GM19372 (cell line): Measurements from ENCODE around the gene GNE.
"Not testable (repeated sequence)": the region's sequence is repeated elsewhere in the genome, so short reads cannot be mapped to it uniquely, and the experiment has no call there.

Source experiments
- ATAC-seq: cut with Tn5 transposase; IDR thresholded peaks from one replicate; pipeline ENCODE4 v1.9.1; 2021; ENCODE audit warnings: mild to moderate bottlenecking, low read depth, moderate library complexity; ENCODE audit not compliant: unreplicated experiment

The GNE gene

DNA sequence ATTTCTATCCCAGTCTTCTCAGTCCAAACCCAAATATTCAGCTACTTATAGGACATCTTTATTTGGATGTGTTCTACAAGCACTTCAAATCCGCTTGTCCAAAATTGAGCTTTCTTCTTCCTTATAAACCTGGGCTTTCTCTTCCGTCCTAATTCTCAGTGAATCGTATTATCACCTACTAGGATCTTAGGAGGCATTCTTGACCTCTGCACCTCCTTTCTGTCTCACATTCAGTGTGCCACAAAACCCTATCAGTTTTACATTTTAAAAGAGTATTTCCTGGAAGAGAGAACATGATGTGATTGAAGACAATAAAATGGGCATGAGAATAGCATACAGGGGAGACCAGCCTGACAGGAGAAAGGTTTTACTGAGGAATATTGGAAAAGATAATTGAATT is 16.8 kb upstream of the GNE start:
- no peak for ATAC-seq

DNA sequence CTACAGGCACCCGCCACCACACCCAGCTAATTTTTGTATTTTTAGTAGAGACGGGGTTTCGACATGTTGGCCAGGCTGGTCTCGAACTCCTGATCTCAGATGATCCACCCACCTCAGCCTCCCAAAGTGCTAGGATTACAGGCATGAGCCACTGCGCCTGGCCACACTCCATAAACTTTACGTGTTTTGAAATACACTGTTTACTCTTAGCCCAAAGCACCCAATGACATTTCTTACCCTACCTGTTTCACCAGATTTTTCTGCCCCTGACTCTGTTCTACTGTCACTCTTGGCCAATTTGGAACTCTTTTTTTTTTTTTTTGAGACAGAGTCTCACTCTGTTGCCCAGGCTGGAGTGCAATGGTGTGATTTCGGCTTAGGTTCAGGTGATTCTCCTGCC is 15.1 kb upstream of the GNE start:
- not testable (repeated sequence) for ATAC-seq

DNA sequence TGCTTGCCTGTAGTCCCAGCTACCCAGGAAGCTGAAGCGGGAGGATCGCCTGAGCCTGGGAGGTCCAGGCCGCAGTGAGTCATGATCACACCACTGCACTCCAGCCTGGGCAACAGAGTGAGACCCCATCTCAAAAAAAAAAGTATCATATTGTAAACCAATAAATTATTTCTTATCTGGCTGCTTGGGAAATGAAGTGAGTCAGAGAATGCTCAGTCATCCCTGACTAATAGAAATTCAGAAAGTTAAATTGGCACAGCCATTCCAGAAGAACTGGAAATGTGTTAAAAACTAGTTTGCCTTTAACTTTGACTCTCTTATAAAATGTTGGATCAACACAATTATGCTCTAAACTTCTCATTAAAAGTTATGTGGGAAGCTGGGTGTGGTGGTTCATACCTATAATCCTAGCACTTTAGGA is 9.8 kb upstream of the GNE start:
- no peak for ATAC-seq

DNA sequence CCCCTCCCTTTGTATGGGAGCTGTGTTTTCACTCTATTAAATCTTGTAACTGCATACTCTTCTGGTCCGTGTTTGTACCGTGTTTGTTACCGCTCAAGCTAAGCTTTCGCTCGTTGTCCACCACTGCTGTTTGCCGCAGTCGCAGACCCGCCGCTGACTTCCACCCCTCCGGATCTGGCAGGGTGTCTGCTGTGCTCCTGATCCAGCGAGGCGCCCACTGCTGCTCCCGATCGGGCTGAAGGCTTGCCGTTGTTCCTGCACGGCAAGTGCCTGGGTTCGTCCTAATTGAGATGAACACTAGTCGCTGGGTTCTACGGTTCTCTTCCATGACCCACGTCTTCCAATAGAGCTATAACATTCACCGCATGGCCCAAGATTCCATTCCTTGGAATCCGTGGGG is 6.6 kb upstream of the GNE start:
- ATAC-seq = no peak

DNA sequence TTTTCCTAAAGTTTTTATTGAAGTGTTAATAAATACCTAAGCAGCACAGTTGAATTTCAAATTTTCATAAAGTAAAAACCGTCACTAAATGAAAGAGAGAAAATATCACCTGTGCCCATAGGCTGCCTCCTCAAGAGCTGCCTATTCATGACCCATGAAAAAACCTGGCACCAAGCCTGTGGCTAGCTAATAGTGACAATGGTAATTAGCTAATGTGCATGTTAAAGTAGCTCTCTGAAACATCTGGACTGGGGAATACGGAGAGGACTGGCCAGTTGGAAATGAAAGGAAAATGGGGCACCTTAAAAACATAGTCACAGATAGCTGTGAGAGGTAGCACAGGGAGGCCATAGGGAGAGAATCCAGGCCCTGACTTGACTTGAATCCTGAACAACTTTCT is 5.4 kb upstream of the GNE start:
- ATAC-seq = no peak

DNA sequence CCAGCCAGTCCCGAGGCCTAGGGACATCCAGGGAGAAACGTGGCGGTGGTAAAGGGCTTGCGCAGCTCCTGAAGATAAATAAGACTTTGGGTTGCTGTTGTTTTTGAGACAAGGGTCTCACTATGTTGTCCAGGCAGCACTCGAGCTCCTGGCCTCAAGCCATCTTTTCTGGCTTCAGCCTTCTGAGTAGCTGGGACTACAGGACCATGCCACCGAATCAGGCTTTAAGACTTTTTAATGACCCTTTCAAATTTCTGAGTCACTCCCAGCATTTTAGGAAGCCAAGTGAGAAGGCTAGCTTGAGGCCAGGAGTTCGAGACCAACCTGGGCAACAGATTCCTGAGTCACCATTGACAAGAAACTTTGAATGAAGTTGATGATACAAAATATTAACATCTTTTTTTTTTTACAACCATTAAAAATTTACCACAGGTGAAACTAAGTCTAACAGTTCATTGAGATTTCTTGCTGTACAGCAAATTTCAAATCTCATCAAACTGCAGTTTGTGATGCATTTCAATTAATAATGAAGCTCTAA is 817 bp upstream of the GNE start:
- ATAC-seq = no peak

DNA sequence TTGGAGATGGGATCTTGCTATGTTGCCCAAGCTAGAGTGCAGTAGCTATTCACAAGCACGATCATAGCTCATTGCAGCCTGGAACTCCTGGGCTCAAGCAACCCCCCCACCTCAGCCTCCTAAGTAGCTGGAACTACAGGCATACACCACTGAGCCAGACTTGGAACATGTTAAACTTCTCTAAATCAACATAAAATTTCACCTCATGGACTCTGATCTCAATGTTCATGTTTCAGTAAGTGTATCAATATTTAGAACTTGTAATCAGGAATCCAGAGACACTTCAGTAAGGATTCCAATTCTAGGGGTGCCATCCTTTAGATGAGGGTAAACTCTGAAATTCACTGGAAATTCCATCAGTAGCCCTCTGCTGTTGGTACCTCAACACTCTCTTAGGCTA is 6.8 kb downstream of the GNE start:
- no peak for ATAC-seq

DNA sequence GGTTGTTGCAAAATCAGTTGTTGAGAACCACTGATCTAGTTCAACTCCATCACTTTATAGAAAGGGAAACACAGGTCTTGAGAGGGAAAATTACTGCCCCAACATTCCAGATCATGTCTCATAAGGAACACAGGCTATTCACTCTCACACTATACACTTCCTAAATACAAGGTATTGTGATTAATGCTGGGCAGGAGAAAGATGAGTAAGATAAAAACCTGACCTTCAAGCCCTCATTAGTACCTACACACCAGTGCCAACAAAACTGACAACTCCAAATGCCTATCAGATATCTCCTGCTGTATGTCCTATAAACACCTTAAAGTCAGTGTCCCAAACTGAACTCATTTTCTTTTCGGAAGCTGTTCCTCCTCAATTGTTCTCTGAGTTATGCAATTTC is 8.2 kb downstream of the GNE start:
- no peak for ATAC-seq

DNA sequence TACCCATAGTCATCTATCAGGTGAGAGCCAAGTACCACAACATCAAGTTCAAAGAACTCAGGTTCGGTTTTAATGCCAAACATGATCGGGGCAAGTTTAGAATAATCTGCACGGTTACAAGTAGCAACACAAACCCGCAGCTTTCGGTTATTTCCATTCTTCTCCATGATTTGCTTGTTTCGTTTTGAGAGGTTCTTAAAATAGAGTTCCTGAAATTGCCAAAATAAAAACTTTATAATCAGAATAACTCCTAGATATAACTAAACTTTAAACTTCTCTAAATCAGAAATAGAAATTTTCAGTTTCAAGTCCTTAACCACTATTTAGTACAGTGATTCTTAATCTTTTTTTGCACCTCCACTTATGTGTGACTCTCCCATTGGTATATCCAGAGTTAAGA is 9.1 kb downstream of the GNE start:
- no peak for ATAC-seq

DNA sequence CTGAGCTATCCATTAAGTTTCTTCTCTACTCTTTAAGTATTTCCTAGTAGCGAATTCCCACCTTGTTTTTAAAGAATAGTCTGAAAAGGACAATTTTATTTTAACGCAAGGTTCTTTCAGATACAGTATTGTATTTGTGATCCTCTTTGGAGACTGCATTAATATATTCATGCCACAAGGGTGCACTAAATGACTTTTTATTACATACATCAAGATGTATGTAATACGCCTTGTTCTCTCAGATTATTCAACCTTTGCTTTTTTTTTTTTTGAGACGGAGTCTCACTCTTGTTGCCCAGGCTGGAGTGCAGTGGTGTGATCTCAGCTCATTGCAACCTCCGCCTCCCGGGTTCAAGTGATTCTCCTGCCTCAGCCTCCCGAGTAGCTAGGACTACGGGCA is 10.2 kb downstream of the GNE start:
- ATAC-seq = not testable (repeated sequence)

DNA sequence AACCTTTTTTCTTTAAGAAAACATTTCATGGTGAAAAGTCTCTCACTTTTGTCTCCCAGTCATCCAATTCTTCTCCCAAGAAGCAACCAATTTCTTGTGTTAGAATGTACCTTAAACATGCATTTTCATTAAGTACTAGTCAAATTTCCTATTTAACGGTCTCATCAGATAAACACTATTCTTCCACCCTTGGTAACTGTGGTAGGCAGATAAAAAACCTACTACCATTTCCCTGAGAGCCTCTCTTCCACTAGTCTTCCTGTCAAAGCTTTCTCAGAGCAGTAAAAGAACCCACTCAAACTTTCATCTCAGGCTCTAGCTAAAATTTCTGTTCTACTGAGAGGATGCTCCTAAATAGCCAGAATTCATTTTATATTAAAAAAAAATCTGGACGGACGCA is 10.9 kb downstream of the GNE start:
- no peak for ATAC-seq

DNA sequence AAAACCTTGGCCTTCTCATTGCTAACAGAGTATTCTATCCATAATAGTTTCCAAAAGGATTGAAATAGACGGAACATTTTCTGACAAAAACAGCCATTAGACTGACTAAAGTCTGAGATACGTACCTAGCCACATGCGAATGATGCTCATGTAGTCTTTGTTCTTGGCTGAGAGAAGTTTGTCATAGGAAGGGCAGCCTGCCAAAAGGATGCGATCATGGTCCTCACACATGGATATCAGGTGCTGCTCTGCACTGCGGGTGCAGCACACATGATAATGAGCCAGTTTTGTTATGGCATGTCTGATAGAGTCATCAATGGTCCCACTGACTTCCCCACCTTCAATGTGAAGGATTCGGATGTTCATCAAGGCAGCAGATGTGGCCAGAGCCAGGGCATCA is 12.3 kb downstream of the GNE start:
- ATAC-seq = no peak

DNA sequence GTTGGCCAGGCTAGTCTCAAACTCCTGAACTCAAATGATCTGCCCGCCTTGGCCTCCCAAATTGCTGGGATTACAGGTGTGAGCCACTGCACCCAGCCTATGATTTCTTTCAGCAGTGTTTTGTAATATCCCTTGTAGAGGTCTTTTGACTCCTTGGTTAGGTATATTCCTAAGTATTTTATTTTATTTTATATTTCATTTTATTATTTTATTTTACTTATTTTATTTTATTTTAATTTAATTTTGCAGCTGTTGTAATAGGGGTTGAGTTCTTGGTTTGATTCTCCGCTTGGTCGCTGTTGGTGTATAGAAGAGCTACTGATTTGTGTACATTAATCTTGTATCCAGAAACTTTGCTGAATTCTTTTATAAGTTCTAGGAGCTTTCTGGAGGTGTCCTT is 18.6 kb downstream of the GNE start:
- not testable (repeated sequence) for ATAC-seq

DNA sequence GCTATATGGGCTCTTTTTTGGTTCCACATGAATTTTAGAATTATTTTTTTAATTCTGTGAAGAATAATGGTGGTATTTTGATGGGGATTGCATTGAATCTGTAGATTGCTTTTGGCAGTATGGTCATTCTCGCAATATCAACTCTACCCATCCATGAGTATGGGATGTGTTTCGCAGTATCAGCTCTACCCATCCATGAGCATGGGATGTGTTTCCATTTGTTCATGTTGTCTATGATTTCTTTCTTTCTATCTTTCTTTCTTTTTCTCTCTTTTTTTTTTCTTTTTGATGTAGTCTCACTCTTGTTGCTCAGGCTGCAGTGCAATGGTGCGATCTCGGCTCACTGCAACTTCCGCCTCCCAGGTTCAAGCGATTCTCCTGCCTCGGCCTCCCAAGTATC is 19.0 kb downstream of the GNE start:
- ATAC-seq = not testable (repeated sequence)

DNA sequence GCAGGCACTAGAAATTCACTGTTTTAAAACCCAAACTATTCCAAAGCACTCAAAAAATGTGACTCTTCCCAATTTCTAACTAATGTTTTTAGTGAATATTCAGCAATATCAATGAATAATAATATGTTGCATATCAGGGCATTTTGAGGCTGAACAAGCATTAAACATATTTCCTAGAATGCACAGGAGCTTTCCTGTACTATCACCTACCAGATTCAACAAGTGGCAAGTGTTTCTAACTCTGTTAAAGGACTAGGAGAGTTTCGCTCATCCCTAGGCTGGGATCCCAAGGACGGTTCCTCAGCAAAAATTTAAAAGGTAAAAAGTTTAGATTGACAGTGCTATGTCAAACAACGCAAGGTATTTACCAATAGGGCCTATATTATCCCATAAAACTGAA is 21.0 kb downstream of the GNE start:
- ATAC-seq = no peak

DNA sequence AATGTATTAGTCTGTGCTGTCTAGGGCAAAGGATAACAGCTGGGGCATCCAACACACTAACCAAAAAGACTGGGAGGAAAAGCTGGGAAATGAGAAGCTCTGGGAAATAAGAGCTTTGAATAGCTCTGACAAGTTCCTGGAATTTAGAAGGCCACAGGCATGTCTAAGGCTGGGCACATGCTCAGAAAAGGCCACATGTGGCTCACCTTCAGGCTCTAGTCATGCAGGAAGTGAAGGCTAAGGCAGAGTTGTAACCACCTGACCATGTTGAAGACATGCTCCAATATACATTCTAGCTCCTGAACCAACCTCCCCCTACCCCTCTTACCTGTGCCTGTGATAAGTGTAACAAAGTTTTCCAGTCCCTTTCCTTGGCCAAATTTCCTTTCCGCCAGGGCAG is 35.8 kb downstream of the GNE start:
- no peak for ATAC-seq

DNA sequence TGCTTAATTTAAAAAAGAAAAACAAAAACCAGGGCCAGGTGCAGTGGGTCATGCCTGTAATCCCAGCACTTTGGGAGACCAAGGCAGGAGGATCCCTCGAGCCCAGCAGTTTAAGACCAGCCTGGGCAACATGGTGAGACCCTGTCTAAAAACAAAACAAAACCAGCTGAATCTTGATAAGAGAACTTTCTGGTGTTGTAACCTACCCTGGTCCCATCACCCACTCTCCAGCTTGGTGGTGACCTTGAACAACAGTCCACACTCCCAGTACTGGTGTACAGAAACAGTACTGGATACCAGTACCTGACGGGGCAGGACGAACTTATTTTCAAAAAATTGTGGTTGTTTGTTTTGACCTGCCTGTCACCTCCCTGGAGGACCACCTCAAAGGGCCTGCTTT is 36.6 kb downstream of the GNE start:
- ATAC-seq = no peak

DNA sequence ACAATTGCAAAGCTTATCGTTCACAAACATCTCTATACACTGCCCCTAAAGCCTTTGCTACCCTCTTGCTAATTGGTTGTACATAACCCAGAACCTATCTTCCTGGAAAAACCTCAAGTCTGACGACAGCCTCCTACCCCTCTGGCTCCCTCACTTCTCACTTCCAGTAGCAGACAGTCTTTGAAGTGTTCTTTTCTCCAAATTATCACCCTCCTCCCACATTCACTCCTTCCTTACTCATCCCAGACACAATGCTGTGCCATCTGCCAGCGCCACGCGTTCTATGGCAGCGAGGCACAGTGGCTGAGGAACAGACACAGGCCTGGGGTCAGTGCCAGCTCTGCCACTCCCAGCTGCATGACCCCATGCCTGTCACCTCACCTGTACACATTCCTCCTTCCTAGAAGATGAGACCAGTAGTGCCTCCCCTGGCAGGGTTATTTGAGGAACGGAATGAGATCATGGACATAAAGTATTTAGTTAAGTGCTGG is 39.8 kb downstream of the GNE start:
- ATAC-seq = no peak

DNA sequence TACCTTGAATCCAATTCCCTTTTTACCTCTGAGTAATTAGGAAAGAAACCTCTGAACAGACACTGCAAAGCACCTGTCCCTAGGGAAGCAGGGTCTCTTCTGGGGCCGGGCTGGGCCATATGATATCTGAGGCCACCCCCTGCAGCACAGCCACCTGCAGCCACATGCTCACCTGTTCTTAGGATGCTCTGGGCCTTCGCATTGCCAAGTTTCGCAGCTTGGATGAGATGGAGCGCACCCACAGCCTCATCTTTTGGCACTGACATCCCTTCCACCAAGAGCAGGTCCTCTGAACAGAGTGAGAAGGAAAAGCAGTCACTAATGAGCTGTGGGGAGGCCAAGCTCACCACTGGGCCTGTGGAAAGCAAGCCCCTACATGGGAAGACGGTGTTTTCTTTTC is 40.2 kb downstream of the GNE start:
- ATAC-seq = no peak

DNA sequence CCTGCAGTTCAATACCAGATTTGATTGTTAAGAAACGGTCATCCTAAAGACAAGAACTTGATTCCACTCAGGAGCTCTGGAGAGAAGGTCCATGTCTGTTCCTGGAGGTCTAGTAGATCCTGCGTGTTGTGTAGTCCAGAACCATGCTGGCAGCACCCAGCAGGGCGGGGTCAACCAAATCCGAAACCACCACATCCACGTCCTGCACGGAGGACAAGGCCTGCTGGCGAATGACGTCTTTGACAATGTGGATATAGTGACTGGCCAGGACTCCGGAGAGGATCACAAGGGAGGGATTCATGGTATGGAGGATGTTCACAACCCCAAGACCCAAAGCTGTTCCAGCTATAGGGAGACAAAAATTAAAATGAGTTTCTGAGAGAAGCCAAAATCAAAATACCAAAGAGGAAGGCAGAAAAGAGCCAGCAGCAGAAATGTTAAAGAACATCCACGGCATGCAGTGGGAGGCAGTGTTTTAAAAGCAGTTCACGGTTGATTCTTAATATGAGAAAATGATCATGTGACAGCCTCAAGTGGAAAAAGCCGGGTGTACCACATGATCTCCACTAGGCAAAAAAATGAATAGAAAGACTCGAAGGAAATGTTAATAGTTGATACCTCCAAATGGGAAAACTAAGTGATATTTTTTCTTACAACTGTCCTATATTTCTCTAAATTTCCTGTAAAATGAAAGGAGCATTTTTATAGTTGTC is 40.8 kb downstream of the GNE start:
- ATAC-seq = no peak

DNA sequence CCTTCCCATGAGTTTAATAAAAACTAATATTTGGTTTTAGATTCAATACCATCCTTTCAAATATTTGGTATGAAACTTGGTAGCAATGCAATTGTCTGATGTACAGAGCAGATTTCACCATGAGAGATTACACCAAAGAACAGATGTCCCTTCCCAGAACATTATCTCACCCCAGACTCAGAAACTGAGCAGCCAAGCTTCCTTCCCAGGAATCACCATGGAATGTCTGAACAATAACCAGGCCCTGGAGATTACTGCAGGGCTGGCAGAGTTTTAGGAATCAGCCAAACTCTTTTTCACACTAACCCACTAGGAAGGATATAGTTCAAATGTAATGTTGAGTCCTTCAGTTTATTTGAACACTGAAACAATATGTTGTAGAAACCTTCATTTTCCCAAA is 43.7 kb downstream of the GNE start:
- no peak for ATAC-seq

DNA sequence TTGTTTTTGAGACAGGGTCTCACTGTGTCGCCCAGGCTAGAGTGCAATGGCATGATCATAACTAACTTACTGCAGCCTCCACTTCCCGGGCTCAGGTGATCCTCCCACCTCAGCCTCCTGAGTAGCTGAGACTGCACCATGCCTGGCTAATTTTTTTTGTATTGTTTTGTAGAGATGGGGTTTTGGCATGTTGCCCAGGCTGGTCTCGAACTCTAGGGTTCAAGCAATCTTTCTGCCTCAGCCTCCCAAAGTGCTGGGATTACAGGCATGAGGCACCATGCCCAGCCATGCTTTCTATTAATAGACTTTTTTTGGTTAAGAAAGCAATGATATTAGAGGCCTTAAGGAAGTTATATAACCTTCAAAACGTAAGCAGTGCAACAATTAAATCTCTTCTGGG is 44.3 kb downstream of the GNE start:
- no peak for ATAC-seq

DNA sequence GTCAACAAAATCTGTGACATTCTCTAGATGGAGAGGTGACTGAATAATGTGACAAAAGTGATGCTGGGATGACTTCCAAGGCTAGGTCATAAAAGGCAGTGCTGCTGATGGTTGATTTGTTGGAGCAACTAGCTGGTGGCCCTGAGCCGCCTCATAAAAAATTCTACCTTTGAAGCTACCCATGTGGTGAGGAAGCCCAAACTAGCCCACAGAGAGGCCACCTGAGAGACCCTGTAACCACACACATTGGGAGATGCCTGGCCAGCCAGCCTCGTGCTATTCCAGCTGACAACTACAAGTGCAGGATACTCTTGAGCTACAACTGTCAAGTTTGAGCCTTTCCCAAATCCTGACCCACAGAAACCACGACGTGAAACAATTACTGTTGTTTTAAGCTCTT is 44.9 kb downstream of the GNE start:
- no peak for ATAC-seq
